Left ventricle myocardium inferior (tissue), 1 donor: ENCODE data around the gene ERMAP. TPM values are rescaled to one million over a fixed set of nuclear protein-coding genes. Genes with fewer than 3 reads are reported as not detected.

ENCODE experiments used
- DNase-seq: peaks from one replicate; pipeline ENCODE4 v3.0.0-alpha.2; 2020
- H3K27ac ChIP-seq: fragments of 200-600 bp; replicated peaks from 2 replicates; pipeline ENCODE4 v1.8.0; 2021
- H3K27me3 ChIP-seq: fragments of 200-600 bp; 2 replicates; pipeline ENCODE4 v1.8.0; 2021; ENCODE audit warnings: low read depth
- H3K36me3 ChIP-seq: fragments of 200-600 bp; 2 replicates; pipeline ENCODE4 v1.8.0; 2021
- H3K4me1 ChIP-seq: fragments of 200-600 bp; 2 replicates; pipeline ENCODE4 v1.8.0; 2021
- H3K4me3 ChIP-seq: fragments of 200-600 bp; 2 replicates; pipeline ENCODE4 v1.8.0; 2021; ENCODE audit warnings: mild to moderate bottlenecking, moderate library complexity
- H3K9me3 ChIP-seq: fragments of 200-600 bp; replicated peaks from 2 replicates; pipeline ENCODE4 v1.8.0; 2021
- intact Hi-C: fragments of 100-400 bp; cut with micrococcal nuclease; formaldehyde crosslinking; loops from one replicate; pipeline ENCODE4 v1.11.0; 2022
- total RNA-seq: library from RNA; stranded (reverse); fragmentation: NEBNext Ultra II Directional; extraction: Animal tissue kit (Norgen Biotek cat#: 25700); gene quantifications from one replicate; pipeline ENCODE4 v1.2.1, GENCODE V29; 2021
- TF ChIP-seq, protein P1 (sequence below): fragments of 200-600 bp; IDR thresholded peaks from 2 replicates; pipeline ENCODE4 v1.8.0; 2021; ENCODE audit warnings: antibody characterized with exemption, mild to moderate bottlenecking, borderline replicate concordance
- donor health status: DM: no; HTN: yes; CAD: no; lungs with severe emphysema.

The ERMAP gene
- total RNA-seq, 1 donor from 2014 or later: 4.7 TPM

DNA sequence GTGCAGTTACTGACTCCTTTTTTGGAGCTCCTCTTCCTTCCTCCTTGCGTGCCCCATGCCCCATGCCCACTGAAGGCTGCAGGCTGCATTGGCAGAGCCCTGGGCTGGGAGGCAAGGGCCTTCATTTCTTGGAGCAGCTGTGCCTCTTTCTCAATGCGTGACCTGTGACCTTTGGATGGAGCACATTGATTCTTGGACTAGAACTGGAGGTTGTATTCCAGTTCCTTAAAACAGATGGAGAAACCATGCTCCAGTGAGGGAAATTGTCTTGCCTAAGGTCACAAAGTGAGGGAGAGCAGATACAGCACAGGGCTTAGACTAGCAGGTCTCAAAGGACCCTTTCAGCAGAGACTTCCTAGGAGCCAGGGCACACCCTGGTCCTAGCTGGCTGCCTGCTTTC lies 23.1 kb upstream of the ERMAP start:
- Histone ChIP-seq H3K27me3 (no peaks in the 10 kb centered on the region), H3K9me3 (no peaks in the 10 kb centered on the region), H3K4me3 (no peak overlapping the region), H3K36me3 (no peaks in the 10 kb centered on the region), H3K27ac (no peak overlapping the region), H3K4me1 (no peaks in the 10 kb centered on the region)
- TF ChIP-seq, protein P1, sequence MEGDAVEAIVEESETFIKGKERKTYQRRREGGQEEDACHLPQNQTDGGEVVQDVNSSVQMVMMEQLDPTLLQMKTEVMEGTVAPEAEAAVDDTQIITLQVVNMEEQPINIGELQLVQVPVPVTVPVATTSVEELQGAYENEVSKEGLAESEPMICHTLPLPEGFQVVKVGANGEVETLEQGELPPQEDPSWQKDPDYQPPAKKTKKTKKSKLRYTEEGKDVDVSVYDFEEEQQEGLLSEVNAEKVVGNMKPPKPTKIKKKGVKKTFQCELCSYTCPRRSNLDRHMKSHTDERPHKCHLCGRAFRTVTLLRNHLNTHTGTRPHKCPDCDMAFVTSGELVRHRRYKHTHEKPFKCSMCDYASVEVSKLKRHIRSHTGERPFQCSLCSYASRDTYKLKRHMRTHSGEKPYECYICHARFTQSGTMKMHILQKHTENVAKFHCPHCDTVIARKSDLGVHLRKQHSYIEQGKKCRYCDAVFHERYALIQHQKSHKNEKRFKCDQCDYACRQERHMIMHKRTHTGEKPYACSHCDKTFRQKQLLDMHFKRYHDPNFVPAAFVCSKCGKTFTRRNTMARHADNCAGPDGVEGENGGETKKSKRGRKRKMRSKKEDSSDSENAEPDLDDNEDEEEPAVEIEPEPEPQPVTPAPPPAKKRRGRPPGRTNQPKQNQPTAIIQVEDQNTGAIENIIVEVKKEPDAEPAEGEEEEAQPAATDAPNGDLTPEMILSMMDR: no peak
- no peak for DNase-seq
- intact Hi-C loops: no loop called here

DNA sequence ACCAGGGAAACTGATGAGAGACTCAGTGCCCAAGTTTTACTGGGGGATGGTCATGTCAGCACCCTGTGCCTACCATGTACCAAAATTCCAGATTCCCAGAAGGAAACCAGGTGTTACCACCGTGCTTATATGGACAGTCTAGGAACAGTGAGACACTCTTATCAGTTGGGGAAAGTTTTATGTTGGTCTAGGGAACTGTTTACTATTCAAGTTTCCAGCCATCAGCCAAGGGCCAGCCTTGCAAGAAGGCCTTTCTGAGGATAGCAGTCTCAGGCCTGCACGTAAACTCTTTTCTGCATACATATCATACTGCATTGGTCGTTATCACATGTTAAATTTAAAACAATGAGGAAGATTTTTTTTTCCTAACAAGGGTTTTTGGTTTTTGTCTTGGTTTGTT lies 19.5 kb upstream of the ERMAP start:
- H3K4me1 ChIP-seq: no peaks in the 10 kb centered on the region
- H3K27me3 ChIP-seq: no peaks in the 10 kb centered on the region
- H3K36me3 ChIP-seq: no peaks in the 10 kb centered on the region
- TF ChIP-seq, protein P1: no peak
- intact Hi-C loops: no loop called here
- H3K4me3 ChIP-seq: no peak overlapping the region
- no peaks in the 10 kb centered on the region for H3K9me3 ChIP-seq
- DNase-seq: no peak
- no peak overlapping the region for H3K27ac ChIP-seq

DNA sequence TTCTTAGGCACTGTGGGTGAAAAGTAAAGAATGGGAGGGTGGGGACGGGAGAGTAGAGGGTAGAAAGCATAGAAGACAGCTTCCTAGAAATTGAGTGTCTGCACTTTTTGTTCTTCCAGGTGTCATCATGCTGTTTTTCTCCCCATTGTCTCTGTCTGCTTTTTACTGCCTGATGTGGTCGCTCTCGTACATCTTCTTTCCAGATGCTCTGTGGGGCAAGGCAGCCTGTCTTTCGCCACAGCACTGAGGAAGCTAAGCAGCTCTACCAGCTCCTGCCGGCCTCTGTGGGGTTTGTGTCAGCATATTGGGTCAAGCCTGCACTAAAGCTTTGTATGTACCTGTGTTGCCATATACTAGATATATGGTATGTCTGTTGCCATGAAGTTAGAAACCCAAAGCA lies 18.9 kb upstream of the ERMAP start:
- H3K27me3 ChIP-seq: no peaks in the 10 kb centered on the region
- no peaks in the 10 kb centered on the region for H3K9me3 ChIP-seq
- no peaks in the 10 kb centered on the region for H3K4me1 ChIP-seq
- intact Hi-C loops: no loop called here
- H3K27ac ChIP-seq: no peak overlapping the region
- no peaks in the 10 kb centered on the region for H3K36me3 ChIP-seq
- no peak overlapping the region for H3K4me3 ChIP-seq
- no peak for DNase-seq
- TF ChIP-seq, protein P1: no peak

DNA sequence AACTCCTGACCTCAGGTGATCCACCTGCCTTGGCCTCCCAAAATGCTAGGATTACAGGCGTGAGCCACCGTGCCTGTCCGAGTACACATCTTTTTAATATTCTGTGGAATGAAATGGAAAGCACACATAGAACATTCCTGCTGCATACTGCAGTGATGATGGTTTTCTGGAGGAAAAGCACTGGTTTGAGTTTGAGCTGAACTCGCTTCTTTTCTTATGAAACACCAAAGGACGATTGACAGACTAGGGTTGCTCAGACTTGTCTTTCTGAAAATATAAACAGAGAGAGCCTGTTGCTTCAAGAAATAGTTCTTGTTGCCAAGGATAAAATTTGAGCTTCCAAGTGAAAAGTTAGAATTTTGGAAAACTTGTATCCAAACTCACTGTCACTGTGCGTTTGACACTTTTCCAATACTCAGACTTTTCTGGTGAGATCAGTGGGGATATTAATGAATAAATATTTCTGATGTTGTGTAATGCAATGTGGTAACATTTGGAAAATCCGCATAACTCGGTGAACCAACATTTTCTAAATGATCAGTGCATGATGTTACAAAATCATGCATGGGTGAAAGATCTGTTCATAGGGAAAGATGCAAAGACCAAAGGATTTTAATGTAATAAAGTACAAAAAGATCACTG lies 15.0 kb upstream of the ERMAP start:
- Histone ChIP-seq H3K9me3 (no peaks in the 10 kb centered on the region), H3K36me3 (peaks cover 6% of the 10 kb centered on the region), H3K27me3 (no peaks in the 10 kb centered on the region), H3K4me1 (peaks cover 6% of the 10 kb centered on the region), H3K27ac (no peak overlapping the region), H3K4me3 (no peak overlapping the region)
- TF ChIP-seq, protein P1: no peak
- intact Hi-C loops: no loop called here
- DNase-seq: no peak

DNA sequence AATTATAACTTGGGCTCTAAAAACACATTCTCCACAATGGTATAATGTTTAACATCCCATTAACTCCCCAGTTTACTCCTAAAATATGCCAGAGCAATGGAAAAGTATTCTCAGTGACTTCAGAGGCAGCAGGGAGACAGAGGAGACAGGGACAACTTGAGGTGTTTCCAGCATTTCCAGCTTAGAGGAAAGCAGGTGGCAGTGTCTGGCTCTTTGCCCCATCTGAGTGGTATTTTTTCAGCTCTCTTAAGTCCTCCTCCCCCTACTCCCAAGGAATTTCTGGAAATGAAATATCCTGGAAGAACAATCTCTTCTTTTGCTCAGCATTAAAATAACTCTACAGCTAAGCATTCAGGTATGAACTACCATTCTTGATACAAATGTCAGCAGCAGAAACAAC lies 10.8 kb upstream of the ERMAP start:
- TF ChIP-seq, protein P1: no peak
- DNase-seq: no peak
- Histone ChIP-seq H3K9me3 (no peaks in the 10 kb centered on the region), H3K27me3 (no peaks in the 10 kb centered on the region), H3K27ac (no peak overlapping the region), H3K4me1 (peaks cover 6% of the 10 kb centered on the region), H3K36me3 (peaks cover 13% of the 10 kb centered on the region), H3K4me3 (no peak overlapping the region)
- intact Hi-C loops: no loop called here
